Superior temporal gyrus (tissue), 1 donor: ENCODE data around the gene SS18L1.
"Not testable (repeated sequence)": the region's sequence is repeated elsewhere in the genome, so short reads cannot be mapped to it uniquely, and the experiment has no call there.

Experiments used
- DNase-seq: peaks from one replicate; pipeline ENCODE4 v3.0.0-alpha.2; 2016; ENCODE audit errors: extremely low spot score

The SS18L1 gene

GRCh38 chr20:62137092-62137384, 6.5 kb upstream of the SS18L1 start:
- no peak for DNase-seq

GRCh38 chr20:62137478-62138203, 5.9 kb upstream of the SS18L1 start:
- DNase-seq: no peak

- no peak for DNase-seq
These were observed 5.4 kb upstream of the SS18L1 start for GRCh38 chr20:62138204-62138543.

- no peak for DNase-seq
These were observed 4.7 kb upstream of the SS18L1 start for GRCh38 chr20:62138912-62139311.

- DNase-seq: no peak
These were observed 3.9 kb upstream of the SS18L1 start for GRCh38 chr20:62139636-62140035.

GRCh38 chr20:62141043-62141396, 2.5 kb upstream of the SS18L1 start:
- no peak for DNase-seq

GRCh38 chr20:62141397-62142251, 1.9 kb upstream of the SS18L1 start:
- peak; percentile 19 for DNase-seq

GRCh38 chr20:62142252-62143080, 1.1 kb upstream of the SS18L1 start:
- DNase-seq: peak; percentile 16

- peak; percentile 30 for DNase-seq
These were observed 622 bp downstream of the SS18L1 start for GRCh38 chr20:62143957-62144825.

- DNase-seq: no peak
These were observed 2.1 kb downstream of the SS18L1 start for GRCh38 chr20:62145688-62146018.

- no peak for DNase-seq
These were observed 2.6 kb downstream of the SS18L1 start for GRCh38 chr20:62146019-62146755.

GRCh38 chr20:62147125-62147524, 3.6 kb downstream of the SS18L1 start:
- no peak for DNase-seq

- DNase-seq: no peak
These were observed 4.0 kb downstream of the SS18L1 start for GRCh38 chr20:62147528-62147927.

- not testable (repeated sequence) for DNase-seq
These were observed 4.8 kb downstream of the SS18L1 start for GRCh38 chr20:62148383-62148782.

GRCh38 chr20:62148908-62149314, 5.3 kb downstream of the SS18L1 start:
- DNase-seq: no peak

- peak; percentile 25 for DNase-seq
These were observed 6.2 kb downstream of the SS18L1 start for GRCh38 chr20:62149532-62150309.

- no peak for DNase-seq
These were observed 6.7 kb downstream of the SS18L1 start for GRCh38 chr20:62150310-62150575.

- DNase-seq: no peak
These were observed 7.7 kb downstream of the SS18L1 start for GRCh38 chr20:62151225-62151624.

GRCh38 chr20:62151835-62152364, 8.3 kb downstream of the SS18L1 start:
- DNase-seq: no peak
